Measurements from ENCODE around the gene VENTX.

The VENTX gene

DNA sequence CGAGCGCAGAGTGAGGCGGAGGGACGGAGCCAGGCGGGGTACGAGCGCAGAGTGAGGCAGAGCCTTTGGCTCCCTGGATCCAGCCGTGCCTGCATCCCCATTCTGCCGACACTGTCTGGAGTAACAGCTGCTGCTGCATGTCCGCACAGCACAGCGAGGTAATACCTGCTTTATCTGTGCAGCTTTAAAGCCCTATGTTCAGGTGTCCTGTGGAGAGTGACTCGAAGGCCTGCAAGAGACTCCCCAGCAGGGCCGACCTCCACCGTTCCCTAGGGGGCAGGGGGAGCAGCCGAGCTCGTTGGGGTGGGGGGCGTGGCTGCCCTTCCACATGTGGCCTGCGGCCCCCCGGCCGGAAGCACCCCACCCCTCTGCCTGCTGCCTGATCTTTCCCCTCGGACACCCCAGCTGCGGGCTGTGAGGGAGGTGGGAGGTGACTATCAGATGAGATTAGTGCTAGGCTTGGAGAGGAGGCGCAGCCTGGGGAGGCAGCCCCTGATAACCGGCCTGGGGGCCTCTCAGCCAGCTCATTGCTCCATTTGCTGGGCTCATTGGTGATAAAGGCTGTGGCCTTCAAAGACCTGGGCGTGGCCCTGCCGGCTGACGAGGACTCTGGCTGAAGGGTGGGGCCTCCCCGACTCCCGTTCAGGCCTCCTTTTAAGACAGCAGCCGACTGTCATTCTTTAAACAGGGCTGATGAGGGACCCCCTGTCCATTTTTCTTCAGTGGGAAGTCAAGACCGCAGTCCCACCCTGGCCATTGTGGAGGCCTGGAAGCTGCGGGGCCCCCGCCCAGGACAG lies 8.0 kb downstream of the VENTX start:
- no peaks in the 10 kb centered on the region for H3K27me3 ChIP-seq (replicated peaks in 2 of 5; ENCODE audit: control insufficient read depth in 4 of 5, insufficient read depth in 5 of 5, low read length in 4 of 5)
- H3K36me3 ChIP-seq (ENCODE audit: control insufficient read depth in 4 of 4, insufficient read depth in 4 of 4, low read length in 3 of 4): no peaks in the 10 kb centered on the region
- 83% methylated on average over 26 of the region's 33 CpGs for WGBS (ENCODE audit: insufficient coverage)
- no peaks in the 10 kb centered on the region for H3K9me3 ChIP-seq (ENCODE audit: control extremely low read depth in 1 of 5, control insufficient read depth in 4 of 5, insufficient read depth in 2 of 5, low read depth in 1 of 5, low read length in 4 of 5)
- H3K4me1 ChIP-seq (ENCODE audit: control extremely low read depth in 1 of 4, control insufficient read depth in 4 of 4, insufficient read depth in 4 of 4, low read length in 3 of 4): peaks cover 0 to 31% (median 22%) of the 10 kb centered on the region in 4 experiments
- CTCF ChIA-PET: interaction anchor here (0.8 to 4.2 kb wide), 12 partner anchors 8 to 97 kb away, joined by 3 to 44 read pairs (median 4); no protein-coding TSS in a partner anchor
- peak in 2 of 3 donors; percentile 52 to 75 for DNase-seq
- H3K4me3 ChIP-seq (ENCODE audit: control insufficient read depth in 1 of 7, extremely low read depth in 1 of 7, insufficient read depth in 4 of 7, low read depth in 2 of 7, low read length in 6 of 7): no peak overlapping the region
- POLR2A ChIA-PET: interaction anchor here (2.9 kb wide), 1 partner anchor 13 kb away, joined by 11 read pairs; no protein-coding TSS in a partner anchor
- H3K27ac ChIP-seq (ENCODE audit: insufficient read depth in 1 of 2, low read depth in 1 of 2, low read length in 2 of 2, poor library complexity in 1 of 2, severe bottlenecking in 2 of 2): no peak overlapping the region

DNA sequence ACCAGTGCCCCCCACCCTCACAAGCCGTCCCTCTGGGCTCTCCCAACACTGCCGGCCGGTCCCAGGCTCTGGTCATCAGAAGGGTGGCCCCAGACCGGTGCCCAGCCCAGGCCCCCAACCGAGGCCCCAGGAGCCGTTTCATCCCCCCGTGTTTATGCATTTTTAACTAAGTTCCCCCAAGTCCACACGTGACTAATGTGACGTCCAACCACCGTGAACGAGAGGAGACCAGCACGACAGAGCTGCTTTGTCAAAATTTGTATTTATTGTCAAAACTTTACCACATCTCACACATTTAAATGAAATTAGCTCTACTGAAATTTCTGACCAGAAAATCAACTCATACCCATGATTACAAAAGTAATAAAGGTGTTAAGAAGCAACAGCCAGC lies 8.6 kb downstream of the VENTX start:
- H3K27me3 ChIP-seq (replicated peaks in 2 of 5; ENCODE audit: control insufficient read depth in 4 of 5, insufficient read depth in 5 of 5, low read length in 4 of 5): no peaks in the 10 kb centered on the region
- CTCF ChIA-PET: interaction anchor here (0.9 to 4.2 kb wide), 10 partner anchors 12 to 98 kb away, joined by 3 to 44 read pairs (median 4); no protein-coding TSS in a partner anchor
- no peaks in the 10 kb centered on the region for H3K9me3 ChIP-seq (ENCODE audit: control extremely low read depth in 1 of 5, control insufficient read depth in 4 of 5, insufficient read depth in 2 of 5, low read depth in 1 of 5, low read length in 4 of 5)
- POLR2A ChIA-PET: interaction anchor here (2.9 kb wide), 1 partner anchor 12 kb away, joined by 11 read pairs; no protein-coding TSS in a partner anchor
- DNase-seq: no peak
- H3K27ac ChIP-seq (ENCODE audit: insufficient read depth in 1 of 2, low read depth in 1 of 2, low read length in 2 of 2, poor library complexity in 1 of 2, severe bottlenecking in 2 of 2): no peak overlapping the region
- H3K36me3 ChIP-seq (ENCODE audit: control insufficient read depth in 4 of 4, insufficient read depth in 4 of 4, low read length in 3 of 4): no peaks in the 10 kb centered on the region
- WGBS (ENCODE audit: insufficient coverage): 88% methylated on average over 12 of the region's 12 CpGs
- no peak overlapping the region for H3K4me3 ChIP-seq (ENCODE audit: control insufficient read depth in 1 of 7, extremely low read depth in 1 of 7, insufficient read depth in 4 of 7, low read depth in 2 of 7, low read length in 6 of 7)
- peaks cover 0 to 26% (median 16%) of the 10 kb centered on the region in 4 experiments for H3K4me1 ChIP-seq (ENCODE audit: control extremely low read depth in 1 of 4, control insufficient read depth in 4 of 4, insufficient read depth in 4 of 4, low read length in 3 of 4)

DNA sequence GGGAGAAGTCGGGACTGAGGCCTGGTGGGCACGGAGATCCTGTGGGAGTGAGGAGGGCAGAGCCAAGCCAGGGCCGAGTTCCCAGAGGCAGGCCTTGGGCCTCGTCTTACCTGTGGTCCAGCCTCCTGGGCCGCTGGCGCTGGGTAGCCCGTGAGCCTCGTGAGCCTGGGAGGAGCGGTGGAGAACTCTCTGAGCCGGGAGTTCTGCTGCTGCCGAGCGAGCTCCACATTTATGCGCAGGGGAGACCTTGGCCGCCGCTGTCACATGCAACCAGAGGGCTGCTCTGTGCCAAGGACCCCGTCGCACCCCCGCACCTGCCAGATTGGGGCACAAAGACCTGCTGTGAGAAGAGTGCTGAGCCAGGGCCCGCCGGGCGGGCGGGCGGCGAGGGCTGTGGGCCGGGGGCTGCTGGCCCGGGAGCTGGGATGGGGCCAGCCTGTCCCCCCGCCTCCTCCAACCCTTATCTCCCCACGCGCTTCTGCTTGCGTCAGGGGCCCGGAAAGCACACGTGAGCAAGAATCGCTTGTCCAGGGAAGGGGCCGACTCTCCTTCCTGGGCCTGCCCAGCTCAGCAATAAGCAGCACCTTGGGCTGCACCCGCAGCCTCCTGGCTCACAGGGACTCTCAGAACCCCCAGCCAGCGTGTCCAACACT lies 10.2 kb downstream of the VENTX start:
- H3K9me3 ChIP-seq (ENCODE audit: control extremely low read depth in 1 of 5, control insufficient read depth in 4 of 5, insufficient read depth in 2 of 5, low read depth in 1 of 5, low read length in 4 of 5): no peaks in the 10 kb centered on the region
- WGBS (ENCODE audit: insufficient coverage): 97% methylated on average over 35 of the region's 36 CpGs
- no peak for DNase-seq
- no peaks in the 10 kb centered on the region for H3K36me3 ChIP-seq (ENCODE audit: control insufficient read depth in 4 of 4, insufficient read depth in 4 of 4, low read length in 3 of 4)
- no peaks in the 10 kb centered on the region for H3K27me3 ChIP-seq (replicated peaks in 2 of 5; ENCODE audit: control insufficient read depth in 4 of 5, insufficient read depth in 5 of 5, low read length in 4 of 5)
- H3K4me1 ChIP-seq (ENCODE audit: control extremely low read depth in 1 of 4, control insufficient read depth in 4 of 4, insufficient read depth in 4 of 4, low read length in 3 of 4): peaks cover 0 to 14% (median 4%) of the 10 kb centered on the region in 4 experiments
- ChIA-PET CTCF (interaction anchor here (1.3 to 4.2 kb wide), 3 partner anchors 8 to 32 kb away, joined by 5 to 44 read pairs (median 7); no protein-coding TSS in a partner anchor), POLR2A (interaction anchor here (1.6 to 2.9 kb wide), 2 partner anchors 11 to 27 kb away, joined by 3 to 11 read pairs; no protein-coding TSS in a partner anchor)
- H3K4me3 ChIP-seq (ENCODE audit: control insufficient read depth in 1 of 7, extremely low read depth in 1 of 7, insufficient read depth in 4 of 7, low read depth in 2 of 7, low read length in 6 of 7): no peak overlapping the region
- no peak overlapping the region for H3K27ac ChIP-seq (ENCODE audit: insufficient read depth in 1 of 2, low read depth in 1 of 2, low read length in 2 of 2, poor library complexity in 1 of 2, severe bottlenecking in 2 of 2)

DNA sequence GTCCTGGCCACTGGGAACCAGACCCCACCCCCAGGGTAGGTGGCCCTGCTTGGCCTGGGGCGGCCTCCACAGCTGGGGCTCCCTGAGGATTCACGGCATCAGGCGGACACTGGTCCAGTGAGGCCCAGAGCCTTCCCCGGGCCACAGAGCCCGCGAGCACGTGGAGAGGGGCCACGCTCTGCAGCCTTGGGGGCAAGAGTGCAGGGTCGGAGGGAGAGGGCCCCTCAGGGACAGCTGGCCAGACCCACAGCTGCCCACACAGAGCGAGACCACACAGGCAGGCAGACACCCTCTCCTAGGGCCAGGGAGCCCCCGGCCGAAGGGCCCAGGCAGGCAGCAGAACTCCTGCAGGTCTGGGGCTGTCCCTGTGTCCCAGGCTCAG lies 10.7 kb downstream of the VENTX start:
- POLR2A ChIA-PET: interaction anchor here (1.6 to 2.9 kb wide), 2 partner anchors 10 to 27 kb away, joined by 3 to 11 read pairs; no protein-coding TSS in a partner anchor
- Histone ChIP-seq H3K4me3 (ENCODE audit: control insufficient read depth in 1 of 7, extremely low read depth in 1 of 7, insufficient read depth in 4 of 7, low read depth in 2 of 7, low read length in 6 of 7) (no peak overlapping the region), H3K4me1 (ENCODE audit: control extremely low read depth in 1 of 4, control insufficient read depth in 4 of 4, insufficient read depth in 4 of 4, low read length in 3 of 4) (peaks cover 0 to 14% (median 4%) of the 10 kb centered on the region in 4 experiments), H3K36me3 (ENCODE audit: control insufficient read depth in 4 of 4, insufficient read depth in 4 of 4, low read length in 3 of 4) (no peaks in the 10 kb centered on the region), H3K9me3 (ENCODE audit: control extremely low read depth in 1 of 5, control insufficient read depth in 4 of 5, insufficient read depth in 2 of 5, low read depth in 1 of 5, low read length in 4 of 5) (no peaks in the 10 kb centered on the region), H3K27me3 (replicated peaks in 2 of 5; ENCODE audit: control insufficient read depth in 4 of 5, insufficient read depth in 5 of 5, low read length in 4 of 5) (no peaks in the 10 kb centered on the region), H3K27ac (ENCODE audit: insufficient read depth in 1 of 2, low read depth in 1 of 2, low read length in 2 of 2, poor library complexity in 1 of 2, severe bottlenecking in 2 of 2) (no peak overlapping the region)
- DNase-seq: no peak
- CTCF ChIA-PET: interaction anchor here (1.3 to 4.2 kb wide), 2 partner anchors 9 to 10 kb away, joined by 5 to 44 read pairs; no protein-coding TSS in a partner anchor
- 97% methylated on average over 11 of the region's 12 CpGs for WGBS (ENCODE audit: insufficient coverage)

DNA sequence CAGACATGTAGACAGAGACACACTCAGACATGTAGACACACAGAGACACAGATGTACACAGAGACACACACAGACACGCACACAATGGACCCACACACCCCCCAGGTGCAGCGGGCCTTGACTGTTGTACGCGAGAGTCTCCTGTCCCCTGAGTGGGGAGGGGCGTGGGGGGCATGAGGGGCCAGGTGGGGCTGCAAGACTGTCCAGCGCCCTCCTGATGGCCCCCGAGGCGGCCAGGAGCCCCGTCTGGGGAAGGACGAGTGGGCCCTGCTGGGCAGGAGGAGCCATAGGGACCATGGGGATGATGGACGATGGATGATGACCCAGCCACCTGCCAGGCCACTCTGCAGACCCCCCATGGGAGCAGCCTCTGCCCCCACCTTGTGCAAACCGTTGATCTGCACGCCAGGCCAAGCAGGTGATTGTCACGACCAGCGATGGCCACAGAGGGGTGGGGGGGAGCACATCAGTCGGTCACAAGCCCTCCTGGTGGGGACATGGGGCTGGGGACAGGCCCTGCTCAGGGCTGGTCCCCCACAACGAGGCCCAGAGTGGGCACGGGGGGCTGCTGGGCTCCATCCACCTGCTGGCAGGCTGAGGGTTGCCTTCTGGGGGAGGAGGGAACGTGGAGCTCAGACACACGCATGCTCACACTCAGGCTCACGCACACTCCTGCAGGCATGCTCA lies 11.6 kb downstream of the VENTX start:
- DNase-seq: peak in 1 of 3 donors; percentile 26
- Histone ChIP-seq H3K9me3 (ENCODE audit: control extremely low read depth in 1 of 5, control insufficient read depth in 4 of 5, insufficient read depth in 2 of 5, low read depth in 1 of 5, low read length in 4 of 5) (no peaks in the 10 kb centered on the region), H3K4me3 (ENCODE audit: control insufficient read depth in 1 of 7, extremely low read depth in 1 of 7, insufficient read depth in 4 of 7, low read depth in 2 of 7, low read length in 6 of 7) (no peak overlapping the region), H3K27ac (ENCODE audit: insufficient read depth in 1 of 2, low read depth in 1 of 2, low read length in 2 of 2, poor library complexity in 1 of 2, severe bottlenecking in 2 of 2) (no peak overlapping the region), H3K27me3 (replicated peaks in 2 of 5; ENCODE audit: control insufficient read depth in 4 of 5, insufficient read depth in 5 of 5, low read length in 4 of 5) (no peaks in the 10 kb centered on the region), H3K36me3 (ENCODE audit: control insufficient read depth in 4 of 4, insufficient read depth in 4 of 4, low read length in 3 of 4) (no peaks in the 10 kb centered on the region), H3K4me1 (ENCODE audit: control extremely low read depth in 1 of 4, control insufficient read depth in 4 of 4, insufficient read depth in 4 of 4, low read length in 3 of 4) (peaks cover 0 to 14% (median 4%) of the 10 kb centered on the region in 4 experiments)
- CTCF ChIA-PET: no interaction called here
- POLR2A ChIA-PET: no interaction called here
- 82% methylated on average over 12 of the region's 21 CpGs for WGBS (ENCODE audit: insufficient coverage)

DNA sequence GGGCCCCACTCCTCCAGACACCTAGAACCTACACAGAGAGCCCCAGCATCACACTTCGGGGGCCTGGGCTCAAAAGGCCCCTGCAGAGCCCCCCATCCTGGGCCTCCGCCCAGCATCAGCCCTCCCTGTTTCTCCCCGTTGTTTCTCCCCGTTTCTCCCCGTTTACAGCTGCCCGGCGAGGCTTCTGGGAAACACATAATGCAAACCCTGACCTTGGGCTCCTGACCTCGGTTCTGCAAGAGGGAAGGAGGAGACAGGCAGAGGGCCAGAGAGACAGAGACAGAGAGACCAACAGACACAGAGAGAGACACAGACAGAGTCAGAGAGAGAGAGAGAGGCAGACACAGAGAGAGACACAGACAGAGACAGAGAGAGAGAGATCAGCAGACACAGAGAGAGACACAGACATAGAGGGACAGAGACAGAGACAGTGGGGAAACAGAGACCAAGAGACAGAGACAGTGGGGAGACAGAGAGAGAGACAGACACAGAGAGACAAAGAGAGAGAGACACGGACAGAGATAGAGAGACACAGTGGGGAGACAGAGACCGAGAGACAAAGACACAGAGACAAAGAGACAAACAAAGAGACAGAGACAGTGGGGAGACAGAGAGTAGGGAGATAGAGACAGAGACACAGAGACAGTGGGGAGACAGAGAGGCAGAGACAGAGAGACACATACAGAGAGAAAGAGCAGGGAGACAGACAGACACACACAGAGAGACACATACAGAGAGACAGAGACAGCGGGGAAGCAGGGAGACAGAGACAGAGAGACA lies 12.5 kb downstream of the VENTX start:
- no peaks in the 10 kb centered on the region for H3K36me3 ChIP-seq (ENCODE audit: control insufficient read depth in 4 of 4, insufficient read depth in 4 of 4, low read length in 3 of 4)
- H3K27me3 ChIP-seq (replicated peaks in 2 of 5; ENCODE audit: control insufficient read depth in 4 of 5, insufficient read depth in 5 of 5, low read length in 4 of 5): no peaks in the 10 kb centered on the region
- no peak overlapping the region for H3K27ac ChIP-seq (ENCODE audit: insufficient read depth in 1 of 2, low read depth in 1 of 2, low read length in 2 of 2, poor library complexity in 1 of 2, severe bottlenecking in 2 of 2)
- H3K4me1 ChIP-seq (ENCODE audit: control extremely low read depth in 1 of 4, control insufficient read depth in 4 of 4, insufficient read depth in 4 of 4, low read length in 3 of 4): peaks cover 0 to 12% (median 4%) of the 10 kb centered on the region in 4 experiments
- CTCF ChIA-PET: no interaction called here
- 93% methylated on average over 9 of the region's 11 CpGs for WGBS (ENCODE audit: insufficient coverage)
- H3K4me3 ChIP-seq (ENCODE audit: control insufficient read depth in 1 of 7, extremely low read depth in 1 of 7, insufficient read depth in 4 of 7, low read depth in 2 of 7, low read length in 6 of 7): no peak overlapping the region
- POLR2A ChIA-PET: no interaction called here
- H3K9me3 ChIP-seq (ENCODE audit: control extremely low read depth in 1 of 5, control insufficient read depth in 4 of 5, insufficient read depth in 2 of 5, low read depth in 1 of 5, low read length in 4 of 5): no peaks in the 10 kb centered on the region
- DNase-seq: no peak
